ENCODE data around the gene WDFY2.

WDFY2 gene

DNA sequence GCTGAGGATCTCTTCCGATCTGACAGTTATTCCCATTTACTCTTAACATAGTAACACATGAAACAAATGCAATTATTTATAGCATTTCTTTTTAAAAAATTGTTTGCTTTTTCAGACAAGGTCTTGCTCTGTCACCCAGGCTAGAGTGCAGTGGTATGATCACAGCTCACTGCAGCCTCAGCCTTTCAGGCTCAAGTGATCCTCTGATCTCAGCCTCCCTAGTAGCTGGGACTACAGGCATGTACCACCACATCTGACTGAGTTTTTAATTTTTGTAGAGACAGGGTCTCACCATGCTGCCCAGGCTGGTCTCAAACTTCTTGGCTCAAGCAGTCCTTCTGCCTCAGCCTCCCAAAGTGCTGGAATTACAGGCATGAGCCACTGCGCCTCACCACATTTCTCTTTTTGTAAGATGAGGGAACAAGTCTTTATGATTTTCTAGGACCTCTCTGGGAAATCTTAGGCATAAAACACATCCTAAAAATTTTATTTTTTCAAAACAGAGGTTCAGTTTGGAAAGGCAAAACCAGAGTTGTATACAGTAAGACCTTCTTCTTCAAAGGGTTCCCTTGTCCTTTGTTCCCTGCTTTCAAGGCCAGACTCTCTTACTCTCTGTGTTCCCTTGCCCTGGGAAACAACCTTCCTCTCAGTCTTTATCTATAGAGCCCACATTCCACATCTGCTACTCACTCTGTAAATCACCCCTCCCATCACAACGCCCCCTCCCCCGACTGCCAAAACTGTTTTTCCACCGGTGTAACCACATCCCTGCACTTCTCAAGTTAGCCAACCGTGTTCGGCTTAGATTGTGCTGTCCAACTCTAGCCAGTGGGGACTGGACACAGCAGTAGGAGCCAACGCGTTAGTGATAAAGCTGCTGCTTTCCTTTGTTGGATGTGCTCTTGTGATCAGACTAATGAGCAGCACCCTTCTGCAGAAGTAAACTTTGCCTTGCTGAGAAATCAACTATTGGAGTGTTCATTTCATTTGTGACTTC is 163.5 kb downstream of the WDFY2 start:
- no peak overlapping the region for H3K9ac ChIP-seq (ENCODE audit: low read depth, low read length, poor library complexity, severe bottlenecking)
- no peaks in the 10 kb centered on the region for H3K27me3 ChIP-seq (ENCODE audit: insufficient read depth, low read length, poor library complexity, severe bottlenecking)
- H3K36me3 ChIP-seq (ENCODE audit: insufficient read depth, low read length), result peaks cover 38% of the 10 kb centered on the region
- peaks cover 6% of the 10 kb centered on the region for H3K4me1 ChIP-seq (ENCODE audit: insufficient read depth, low read length, poor library complexity, severe bottlenecking)
- H3K4me3 ChIP-seq (ENCODE audit: low read length, poor library complexity, severe bottlenecking), result no peak overlapping the region
- TF ChIP-seq, protein P1, sequence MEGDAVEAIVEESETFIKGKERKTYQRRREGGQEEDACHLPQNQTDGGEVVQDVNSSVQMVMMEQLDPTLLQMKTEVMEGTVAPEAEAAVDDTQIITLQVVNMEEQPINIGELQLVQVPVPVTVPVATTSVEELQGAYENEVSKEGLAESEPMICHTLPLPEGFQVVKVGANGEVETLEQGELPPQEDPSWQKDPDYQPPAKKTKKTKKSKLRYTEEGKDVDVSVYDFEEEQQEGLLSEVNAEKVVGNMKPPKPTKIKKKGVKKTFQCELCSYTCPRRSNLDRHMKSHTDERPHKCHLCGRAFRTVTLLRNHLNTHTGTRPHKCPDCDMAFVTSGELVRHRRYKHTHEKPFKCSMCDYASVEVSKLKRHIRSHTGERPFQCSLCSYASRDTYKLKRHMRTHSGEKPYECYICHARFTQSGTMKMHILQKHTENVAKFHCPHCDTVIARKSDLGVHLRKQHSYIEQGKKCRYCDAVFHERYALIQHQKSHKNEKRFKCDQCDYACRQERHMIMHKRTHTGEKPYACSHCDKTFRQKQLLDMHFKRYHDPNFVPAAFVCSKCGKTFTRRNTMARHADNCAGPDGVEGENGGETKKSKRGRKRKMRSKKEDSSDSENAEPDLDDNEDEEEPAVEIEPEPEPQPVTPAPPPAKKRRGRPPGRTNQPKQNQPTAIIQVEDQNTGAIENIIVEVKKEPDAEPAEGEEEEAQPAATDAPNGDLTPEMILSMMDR (conservative IDR thresholded peaks at IDR 0.05; ENCODE audit: low read length), result no peak
- no peak for TF ChIP-seq EZH2phosphoT487 (IDR thresholded peaks at IDR 0.05; ENCODE audit: borderline replicate concordance)
- no peaks in the 10 kb centered on the region for H4K20me1 ChIP-seq (ENCODE audit: insufficient read depth, low read length, poor library complexity, severe bottlenecking)
- H3K4me2 ChIP-seq (ENCODE audit: low read depth, low read length, poor library complexity, severe bottlenecking), result no peak overlapping the region
- H2AFZ ChIP-seq (ENCODE audit: low read length), result no peak overlapping the region
- no peaks in the 10 kb centered on the region for H3F3A ChIP-seq (ENCODE audit: low read depth)
- H3K79me2 ChIP-seq (ENCODE audit: insufficient read depth, low read length), result no peaks in the 10 kb centered on the region
- peaks cover 6% of the 10 kb centered on the region; the same call in 1 of the 2 replicates for H3K9me3 ChIP-seq (ENCODE audit: insufficient read depth, low read depth, low read length)
- no peaks in the 10 kb centered on the region for H3K9me2 ChIP-seq (replicated peaks; ENCODE audit: low read depth, low read length)

DNA sequence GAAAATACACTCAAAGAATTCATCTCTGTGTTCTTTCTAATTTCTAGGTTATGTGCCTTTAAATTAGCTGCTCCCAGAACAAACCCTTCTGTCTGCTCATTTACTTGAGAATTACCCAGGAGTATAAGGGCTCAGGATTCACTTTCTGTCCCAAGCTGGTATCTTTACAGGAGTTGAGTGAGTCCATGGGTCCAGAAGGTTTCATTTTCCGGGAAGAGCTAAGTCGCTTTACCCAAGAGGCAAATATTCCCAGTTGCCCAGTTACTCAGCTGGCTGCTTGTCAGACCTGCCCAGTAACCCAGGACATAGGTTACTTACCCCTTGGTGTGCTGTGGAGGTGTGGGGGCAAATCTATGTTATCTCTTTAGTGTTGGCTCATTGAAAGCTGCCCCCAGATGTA is 172.4 kb downstream of the WDFY2 start:
- TF ChIP-seq, protein P1 (conservative IDR thresholded peaks at IDR 0.05; ENCODE audit: low read length), result no peak
- no peak for TF ChIP-seq EZH2phosphoT487 (IDR thresholded peaks at IDR 0.05; ENCODE audit: borderline replicate concordance)
- H3K27me3 ChIP-seq (ENCODE audit: insufficient read depth, low read length, poor library complexity, severe bottlenecking), result no peaks in the 10 kb centered on the region
- no peaks in the 10 kb centered on the region for H3K4me1 ChIP-seq (ENCODE audit: insufficient read depth, low read length, poor library complexity, severe bottlenecking)
- no peaks in the 10 kb centered on the region for H3F3A ChIP-seq (ENCODE audit: low read depth)
- peaks cover 67% of the 10 kb centered on the region for H3K36me3 ChIP-seq (ENCODE audit: insufficient read depth, low read length)
- H3K9me2 ChIP-seq (replicated peaks; ENCODE audit: low read depth, low read length), result no peaks in the 10 kb centered on the region
- H2AFZ ChIP-seq (ENCODE audit: low read length), result no peak overlapping the region
- no peak overlapping the region for H3K4me2 ChIP-seq (ENCODE audit: low read depth, low read length, poor library complexity, severe bottlenecking)
- H3K4me3 ChIP-seq (ENCODE audit: low read length, poor library complexity, severe bottlenecking), result no peak overlapping the region
- no peak overlapping the region for H3K9ac ChIP-seq (ENCODE audit: low read depth, low read length, poor library complexity, severe bottlenecking)
- H3K79me2 ChIP-seq (ENCODE audit: insufficient read depth, low read length), result no peaks in the 10 kb centered on the region
- no peaks in the 10 kb centered on the region for H4K20me1 ChIP-seq (ENCODE audit: insufficient read depth, low read length, poor library complexity, severe bottlenecking)
- no peaks in the 10 kb centered on the region for H3K9me3 ChIP-seq (ENCODE audit: insufficient read depth, low read depth, low read length)

DNA sequence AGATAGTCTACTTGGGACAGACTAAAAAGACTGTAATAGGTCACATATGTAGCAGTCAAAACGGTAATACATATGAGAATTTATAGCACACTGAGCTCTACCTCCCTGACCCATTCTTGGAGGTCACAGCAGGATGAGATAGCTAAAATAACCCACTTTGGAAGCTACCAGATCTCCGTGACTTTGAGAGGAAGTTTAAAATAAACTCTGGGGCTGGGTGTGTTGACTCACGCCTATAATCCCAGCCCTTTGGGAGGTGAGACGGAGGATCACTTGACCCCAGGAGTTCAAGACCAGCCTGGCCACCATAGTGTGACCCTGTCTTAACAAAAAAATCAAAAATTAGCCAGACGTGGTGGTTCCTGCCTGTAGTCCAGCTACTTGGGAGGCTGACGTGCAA is 174.4 kb downstream of the WDFY2 start:
- Histone ChIP-seq H3K4me3 (ENCODE audit: low read length, poor library complexity, severe bottlenecking) (no peak overlapping the region), H3K4me1 (ENCODE audit: insufficient read depth, low read length, poor library complexity, severe bottlenecking) (no peaks in the 10 kb centered on the region), H3K9ac (ENCODE audit: low read depth, low read length, poor library complexity, severe bottlenecking) (no peak overlapping the region), H3K79me2 (ENCODE audit: insufficient read depth, low read length) (no peaks in the 10 kb centered on the region), H3K27me3 (ENCODE audit: insufficient read depth, low read length, poor library complexity, severe bottlenecking) (no peaks in the 10 kb centered on the region), H2AFZ (ENCODE audit: low read length) (no peak overlapping the region), H3K4me2 (ENCODE audit: low read depth, low read length, poor library complexity, severe bottlenecking) (no peak overlapping the region), H3F3A (ENCODE audit: low read depth) (no peaks in the 10 kb centered on the region), H3K9me3 (ENCODE audit: insufficient read depth, low read depth, low read length) (no peaks in the 10 kb centered on the region), H3K9me2 (replicated peaks; ENCODE audit: low read depth, low read length) (no peaks in the 10 kb centered on the region), H4K20me1 (ENCODE audit: insufficient read depth, low read length, poor library complexity, severe bottlenecking) (no peaks in the 10 kb centered on the region), H3K36me3 (ENCODE audit: insufficient read depth, low read length) (peaks cover 60% of the 10 kb centered on the region; the same call in 1 of the 2 replicates)
- TF ChIP-seq, protein P1 (conservative IDR thresholded peaks at IDR 0.05; ENCODE audit: low read length), result no peak
- no peak for TF ChIP-seq EZH2phosphoT487 (IDR thresholded peaks at IDR 0.05; ENCODE audit: borderline replicate concordance)
